ENCODE data around the gene C9orf85.

DNA sequence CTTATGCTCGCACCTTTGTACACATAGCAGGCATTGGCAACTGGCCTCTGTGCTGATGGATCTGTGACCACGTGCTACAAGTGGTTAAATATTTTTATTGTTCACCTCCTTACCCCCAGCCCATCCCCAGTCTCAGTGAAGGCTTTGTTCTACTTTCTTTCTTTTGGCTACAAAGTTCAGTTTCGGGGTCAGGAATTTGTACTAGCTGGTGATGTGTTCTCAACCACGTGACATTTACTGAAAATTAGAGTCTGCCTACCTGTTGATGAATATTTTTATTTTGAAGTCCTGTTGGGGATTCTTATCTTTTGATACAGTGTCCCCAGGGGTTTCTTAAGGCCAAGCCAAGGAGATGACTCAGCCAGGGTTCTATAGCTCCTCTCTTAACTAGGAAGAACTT, 101.2 kb downstream of the C9orf85 start:
- TF ChIP-seq CTCF (IDR thresholded peaks at IDR 0.05; ENCODE audit: low read length) (no peak), EZH2phosphoT487 (IDR thresholded peaks at IDR 0.05; ENCODE audit: low read length) (no peak), EZH2 (optimal IDR thresholded peaks at IDR 0.05; ENCODE audit: low read depth, low read length) (no peak)

Data from MM.1S (cell line).